ENCODE data around the gene CEP295NL.

Gene CEP295NL

GRCh38 chr17:78847052-78847451, 55.9 kb downstream of the CEP295NL start:
- Mint-ChIP-seq H3K4me1 (no peaks in the 10 kb centered on the region), H3K27me3 (ENCODE audit: low read depth) (no peaks in the 10 kb centered on the region), H3K36me3 (ENCODE audit: low read depth) (no peaks in the 10 kb centered on the region), H3K9me3 (no peaks in the 10 kb centered on the region), H3K4me3 (no peak overlapping the region), H3K27ac (no peak overlapping the region)
- TF ChIP-seq, protein P1, sequence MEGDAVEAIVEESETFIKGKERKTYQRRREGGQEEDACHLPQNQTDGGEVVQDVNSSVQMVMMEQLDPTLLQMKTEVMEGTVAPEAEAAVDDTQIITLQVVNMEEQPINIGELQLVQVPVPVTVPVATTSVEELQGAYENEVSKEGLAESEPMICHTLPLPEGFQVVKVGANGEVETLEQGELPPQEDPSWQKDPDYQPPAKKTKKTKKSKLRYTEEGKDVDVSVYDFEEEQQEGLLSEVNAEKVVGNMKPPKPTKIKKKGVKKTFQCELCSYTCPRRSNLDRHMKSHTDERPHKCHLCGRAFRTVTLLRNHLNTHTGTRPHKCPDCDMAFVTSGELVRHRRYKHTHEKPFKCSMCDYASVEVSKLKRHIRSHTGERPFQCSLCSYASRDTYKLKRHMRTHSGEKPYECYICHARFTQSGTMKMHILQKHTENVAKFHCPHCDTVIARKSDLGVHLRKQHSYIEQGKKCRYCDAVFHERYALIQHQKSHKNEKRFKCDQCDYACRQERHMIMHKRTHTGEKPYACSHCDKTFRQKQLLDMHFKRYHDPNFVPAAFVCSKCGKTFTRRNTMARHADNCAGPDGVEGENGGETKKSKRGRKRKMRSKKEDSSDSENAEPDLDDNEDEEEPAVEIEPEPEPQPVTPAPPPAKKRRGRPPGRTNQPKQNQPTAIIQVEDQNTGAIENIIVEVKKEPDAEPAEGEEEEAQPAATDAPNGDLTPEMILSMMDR (IDR thresholded peaks at IDR 0.05; ENCODE audit: unreplicated experiment in 3 of 3) = no peak

DNA sequence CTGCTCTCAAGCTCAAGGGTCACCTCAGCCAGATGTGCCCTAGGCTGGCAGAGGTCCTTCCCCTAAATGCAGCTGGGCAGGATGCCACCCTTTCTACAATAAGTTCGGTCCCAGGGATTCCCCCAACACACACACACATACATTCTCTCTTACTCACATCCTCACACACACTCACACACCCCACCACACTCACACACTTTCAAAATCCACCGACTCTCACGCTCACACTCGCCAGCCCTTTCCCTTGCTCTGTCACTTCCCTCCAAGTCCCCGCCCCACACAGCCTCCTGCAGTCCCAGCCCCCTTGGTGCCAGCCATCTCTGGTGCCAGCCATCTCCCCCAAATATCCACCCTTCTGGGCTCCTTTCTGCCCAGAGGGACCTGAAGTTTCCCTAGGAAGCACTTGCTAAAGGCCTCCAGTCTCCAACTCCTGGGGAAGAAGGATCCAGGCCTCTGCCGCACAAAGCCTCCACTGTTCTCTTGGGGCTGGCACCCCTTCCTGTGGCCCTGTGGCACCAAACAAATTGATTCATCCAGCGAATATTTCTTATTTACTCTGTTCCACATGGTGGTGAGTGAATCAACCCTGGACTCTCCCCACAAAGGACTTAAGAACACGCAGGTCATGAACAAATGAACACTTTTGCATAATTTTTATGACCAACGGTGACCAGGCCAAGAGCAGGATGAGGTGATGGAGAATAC, 58.5 kb downstream of the CEP295NL start:
- no peaks in the 10 kb centered on the region for H3K9me3 Mint-ChIP-seq
- peaks cover 5% of the 10 kb centered on the region for H3K4me1 Mint-ChIP-seq
- H3K27me3 Mint-ChIP-seq (ENCODE audit: low read depth) = no peaks in the 10 kb centered on the region
- H3K4me3 Mint-ChIP-seq = peak overlapping the region; percentile 11 to 37 (median 32)
- no peak overlapping the region for H3K27ac Mint-ChIP-seq
- no peaks in the 10 kb centered on the region for H3K36me3 Mint-ChIP-seq (ENCODE audit: low read depth)
- TF ChIP-seq, protein P1 (IDR thresholded peaks at IDR 0.05; ENCODE audit: unreplicated experiment in 3 of 3) = no peak

DNA sequence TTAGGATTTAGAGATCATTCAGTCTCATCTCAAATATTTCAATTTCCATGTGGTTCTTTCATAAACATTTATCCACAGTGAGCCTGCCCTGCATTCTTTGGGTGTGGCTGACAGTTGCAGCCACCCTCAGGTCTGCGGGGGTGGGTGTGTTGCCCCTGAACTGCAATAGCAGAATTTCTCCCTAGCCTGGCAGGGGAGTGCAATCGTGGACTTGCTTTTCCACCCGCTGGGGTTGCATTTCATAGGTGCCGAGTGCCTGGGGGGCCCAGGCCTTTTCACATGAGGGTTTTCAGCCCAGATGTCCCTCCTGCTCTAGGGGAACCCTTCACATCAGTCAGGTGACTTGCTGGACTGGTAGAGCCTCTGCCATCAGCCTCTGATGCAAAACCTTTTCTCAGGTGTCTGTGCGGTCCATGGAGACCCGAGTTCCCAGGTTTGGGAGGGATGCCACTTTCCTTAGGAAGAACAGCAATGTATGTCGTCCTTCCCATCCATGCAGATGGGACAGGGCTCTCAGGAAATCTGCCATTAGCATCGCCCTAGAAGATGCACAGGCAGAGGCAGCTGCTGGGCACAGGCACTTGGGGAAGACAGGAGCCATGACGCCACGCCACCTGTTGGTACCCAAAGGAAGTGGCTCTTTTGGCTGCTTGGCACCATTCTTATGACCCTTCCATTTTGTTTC, 60.0 kb downstream of the CEP295NL start:
- TF ChIP-seq, protein P1 (IDR thresholded peaks at IDR 0.05; ENCODE audit: unreplicated experiment in 3 of 3) = peak; percentile 28 to 41 (median 40)
- H3K27me3 Mint-ChIP-seq (ENCODE audit: low read depth) = no peaks in the 10 kb centered on the region

DNA sequence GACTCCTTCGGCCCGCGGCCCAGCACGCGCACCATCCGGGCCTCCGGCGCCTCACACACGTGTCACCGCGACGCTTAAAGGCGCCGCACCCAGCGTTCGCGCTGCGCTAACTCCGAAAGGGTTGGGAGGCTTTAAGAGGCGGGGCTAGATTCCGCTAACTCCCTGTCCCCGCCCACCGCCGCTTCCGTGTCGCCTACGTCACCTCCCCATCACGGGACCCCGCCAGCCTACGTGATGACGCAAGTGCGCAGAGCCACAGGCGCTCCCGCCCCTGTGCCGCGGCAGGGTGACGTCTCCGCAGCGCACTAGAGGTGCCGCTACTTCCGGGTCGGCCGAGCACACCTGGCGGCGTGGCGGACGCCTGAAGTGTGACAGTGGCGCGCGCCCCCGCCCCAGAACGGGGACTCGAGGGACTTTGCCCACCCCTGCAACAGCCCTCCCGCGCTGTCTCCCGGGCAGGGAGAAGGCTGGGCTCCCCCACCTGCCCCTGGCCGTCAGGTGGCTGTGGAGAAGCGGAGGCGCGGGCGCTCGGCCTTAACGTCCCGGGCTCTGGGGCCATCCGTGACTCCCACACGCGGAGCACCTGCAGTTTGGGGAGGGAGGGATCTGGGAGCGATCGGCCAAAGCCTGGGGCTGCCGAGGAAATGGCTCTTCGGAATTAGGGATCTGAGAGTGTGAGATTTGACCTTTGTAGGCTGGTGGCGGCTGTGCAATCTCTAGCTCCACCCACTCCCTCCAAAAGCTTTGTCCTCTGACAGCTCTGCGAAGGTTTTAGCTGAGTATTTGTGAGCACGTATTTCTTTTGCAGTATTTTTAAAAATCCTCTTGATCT, 62.0 kb downstream of the CEP295NL start, which contains the start of gene USP36:
Gene USP36 (minus strand): TSS at position 35 of the 832 bp plus-strand sequence. CDS start 4,451 bp downstream, outside the sequence.
- peak within 1 kb of the TSS; percentile 87 to 95 (median 89) for H3K27ac Mint-ChIP-seq
- TF ChIP-seq, protein P1 (IDR thresholded peaks at IDR 0.05; ENCODE audit: unreplicated experiment in 3 of 3) = no peak
- peak within 1 kb of the TSS; percentile 83 to 92 (median 89) for H3K4me3 Mint-ChIP-seq
- H3K9me3 Mint-ChIP-seq = no peaks in the 10 kb centered on the region
- H3K36me3 Mint-ChIP-seq (ENCODE audit: low read depth) = peaks cover 17% of the 10 kb centered on the region
- no peaks in the 10 kb centered on the region for H3K27me3 Mint-ChIP-seq (ENCODE audit: low read depth)
- H3K4me1 Mint-ChIP-seq = peaks cover 17% of the 10 kb centered on the region

More for the DNA sequence above, 60.0 kb downstream of the CEP295NL start:
- Mint-ChIP-seq H3K27ac (no peak overlapping the region), H3K36me3 (ENCODE audit: low read depth) (no peaks in the 10 kb centered on the region), H3K4me1 (peaks cover 17% of the 10 kb centered on the region), H3K4me3 (peak overlapping the region; percentile 68 to 83 (median 72)), H3K9me3 (no peaks in the 10 kb centered on the region)
